ENCODE results near the gene ADGRG7.

- TF ChIP-seq CTCF (IDR thresholded peaks at IDR 0.05) (no peak), POLR2A (IDR thresholded peaks at IDR 0.05; ENCODE audit: low read depth) (no peak)
Observed at GRCh38 chr3:100602506-100603444, 6.6 kb upstream of the ADGRG7 start.
